GM23338 (cell line): Measurements from ENCODE around the gene DEFB127. TPM values are rescaled to one million over a fixed set of nuclear protein-coding genes. Genes with fewer than 3 reads are reported as not detected.

Experiments used
- CREB1 ChIP-seq: fragments of 250-450 bp; sonication (Bioruptor Pico); IDR thresholded peaks from 2 replicates; pipeline ENCODE4 v1.5.0; 2020; ENCODE audit warnings: low read depth, mild to moderate bottlenecking, moderate library complexity
- EZH2 ChIP-seq: fragments of 200-600 bp; sonication (generic); IDR thresholded peaks from one replicate; pipeline ENCODE4 v1.8.0; 2017; ENCODE audit warnings: antibody characterized with exemption, mild to moderate bottlenecking, low read depth; ENCODE audit not compliant: unreplicated experiment
- EZH2phosphoT487 ChIP-seq: fragments of 200-600 bp; sonication (generic); IDR thresholded peaks from one replicate; pipeline ENCODE4 v1.8.1; 2018; ENCODE audit warnings: antibody characterized with exemption; ENCODE audit not compliant: unreplicated experiment
- JUNB ChIP-seq: IDR thresholded peaks from one replicate; pipeline ENCODE4 v1.6.1; 2016; ENCODE audit warnings: antibody characterized with exemption; ENCODE audit not compliant: unreplicated experiment
- ZNF331 ChIP-seq: fragments of 250-450 bp; sonication (Bioruptor Pico); IDR thresholded peaks from 2 replicates; pipeline ENCODE4 v1.5.0; 2020; ENCODE audit warnings: low read depth, mild to moderate bottlenecking, moderate library complexity
- polyA plus RNA-seq: library from polyadenylated mRNA; unstranded; fragments of >200 nt; fragmentation: Nextera tagmentation; extraction: Ambion mirVana; gene quantifications from 2 replicates; pipeline ENCODE4 v1.2.1, GENCODE V29; 2016
- total RNA-seq: library from RNA; depleted of rRNA; stranded (reverse); fragments of >200 nt; shearing (Covaris generic); gene quantifications from 2 replicates; pipeline ENCODE4 v1.2.3, GENCODE V29; 2014
- TF ChIP-seq, protein P1 (sequence below): fragments of 250-450 bp; sonication (Bioruptor Pico); IDR thresholded peaks from 2 replicates; pipeline ENCODE4 v1.5.0; 2020; ENCODE audit warnings: mild to moderate bottlenecking, moderate library complexity
- TF ChIP-seq, protein P2 (sequence below): IDR thresholded peaks from one replicate; pipeline ENCODE4 v1.6.1; 2018; ENCODE audit warnings: antibody characterized with exemption; ENCODE audit not compliant: unreplicated experiment

Gene DEFB127
- total and polyA plus RNA-seq, 2 experiments from 2014 or later = not detected

GRCh38 chr20:142290-142689 lies 15.0 kb upstream of the DEFB127 start, which contains the start of gene DEFB126 (continued):
- TF ChIP-seq, protein P1, sequence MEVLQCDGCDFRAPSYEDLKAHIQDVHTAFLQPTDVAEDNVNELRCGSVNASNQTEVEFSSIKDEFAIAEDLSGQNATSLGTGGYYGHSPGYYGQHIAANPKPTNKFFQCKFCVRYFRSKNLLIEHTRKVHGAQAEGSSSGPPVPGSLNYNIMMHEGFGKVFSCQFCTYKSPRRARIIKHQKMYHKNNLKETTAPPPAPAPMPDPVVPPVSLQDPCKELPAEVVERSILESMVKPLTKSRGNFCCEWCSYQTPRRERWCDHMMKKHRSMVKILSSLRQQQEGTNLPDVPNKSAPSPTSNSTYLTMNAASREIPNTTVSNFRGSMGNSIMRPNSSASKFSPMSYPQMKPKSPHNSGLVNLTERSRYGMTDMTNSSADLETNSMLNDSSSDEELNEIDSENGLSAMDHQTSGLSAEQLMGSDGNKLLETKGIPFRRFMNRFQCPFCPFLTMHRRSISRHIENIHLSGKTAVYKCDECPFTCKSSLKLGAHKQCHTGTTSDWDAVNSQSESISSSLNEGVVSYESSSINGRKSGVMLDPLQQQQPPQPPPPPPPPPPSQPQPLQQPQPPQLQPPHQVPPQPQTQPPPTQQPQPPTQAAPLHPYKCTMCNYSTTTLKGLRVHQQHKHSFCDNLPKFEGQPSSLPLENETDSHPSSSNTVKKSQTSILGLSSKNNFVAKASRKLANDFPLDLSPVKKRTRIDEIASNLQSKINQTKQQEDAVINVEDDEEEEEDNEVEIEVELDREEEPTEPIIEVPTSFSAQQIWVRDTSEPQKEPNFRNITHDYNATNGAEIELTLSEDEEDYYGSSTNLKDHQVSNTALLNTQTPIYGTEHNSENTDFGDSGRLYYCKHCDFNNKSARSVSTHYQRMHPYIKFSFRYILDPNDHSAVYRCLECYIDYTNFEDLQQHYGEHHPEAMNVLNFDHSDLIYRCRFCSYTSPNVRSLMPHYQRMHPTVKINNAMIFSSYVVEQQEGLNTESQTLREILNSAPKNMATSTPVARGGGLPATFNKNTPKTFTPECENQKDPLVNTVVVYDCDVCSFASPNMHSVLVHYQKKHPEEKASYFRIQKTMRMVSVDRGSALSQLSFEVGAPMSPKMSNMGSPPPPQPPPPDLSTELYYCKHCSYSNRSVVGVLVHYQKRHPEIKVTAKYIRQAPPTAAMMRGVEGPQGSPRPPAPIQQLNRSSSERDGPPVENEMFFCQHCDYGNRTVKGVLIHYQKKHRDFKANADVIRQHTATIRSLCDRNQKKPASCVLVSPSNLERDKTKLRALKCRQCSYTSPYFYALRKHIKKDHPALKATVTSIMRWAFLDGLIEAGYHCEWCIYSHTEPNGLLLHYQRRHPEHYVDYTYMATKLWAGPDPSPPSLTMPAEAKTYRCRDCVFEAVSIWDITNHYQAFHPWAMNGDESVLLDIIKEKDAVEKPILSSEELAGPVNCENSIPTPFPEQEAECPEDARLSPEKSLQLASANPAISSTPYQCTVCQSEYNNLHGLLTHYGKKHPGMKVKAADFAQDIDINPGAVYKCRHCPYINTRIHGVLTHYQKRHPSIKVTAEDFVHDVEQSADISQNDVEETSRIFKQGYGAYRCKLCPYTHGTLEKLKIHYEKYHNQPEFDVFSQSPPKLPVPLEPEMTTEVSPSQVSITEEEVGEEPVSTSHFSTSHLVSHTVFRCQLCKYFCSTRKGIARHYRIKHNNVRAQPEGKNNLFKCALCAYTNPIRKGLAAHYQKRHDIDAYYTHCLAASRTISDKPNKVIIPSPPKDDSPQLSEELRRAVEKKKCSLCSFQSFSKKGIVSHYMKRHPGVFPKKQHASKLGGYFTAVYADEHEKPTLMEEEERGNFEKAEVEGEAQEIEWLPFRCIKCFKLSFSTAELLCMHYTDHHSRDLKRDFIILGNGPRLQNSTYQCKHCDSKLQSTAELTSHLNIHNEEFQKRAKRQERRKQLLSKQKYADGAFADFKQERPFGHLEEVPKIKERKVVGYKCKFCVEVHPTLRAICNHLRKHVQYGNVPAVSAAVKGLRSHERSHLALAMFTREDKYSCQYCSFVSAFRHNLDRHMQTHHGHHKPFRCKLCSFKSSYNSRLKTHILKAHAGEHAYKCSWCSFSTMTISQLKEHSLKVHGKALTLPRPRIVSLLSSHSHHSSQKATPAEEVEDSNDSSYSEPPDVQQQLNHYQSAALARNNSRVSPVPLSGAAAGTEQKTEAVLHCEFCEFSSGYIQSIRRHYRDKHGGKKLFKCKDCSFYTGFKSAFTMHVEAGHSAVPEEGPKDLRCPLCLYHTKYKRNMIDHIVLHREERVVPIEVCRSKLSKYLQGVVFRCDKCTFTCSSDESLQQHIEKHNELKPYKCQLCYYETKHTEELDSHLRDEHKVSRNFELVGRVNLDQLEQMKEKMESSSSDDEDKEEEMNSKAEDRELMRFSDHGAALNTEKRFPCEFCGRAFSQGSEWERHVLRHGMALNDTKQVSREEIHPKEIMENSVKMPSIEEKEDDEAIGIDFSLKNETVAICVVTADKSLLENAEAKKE (CRISPR knock-in tag) = no peak
- no peak for TF ChIP-seq CREB1
- no peak for TF ChIP-seq EZH2
- no peak for TF ChIP-seq EZH2phosphoT487
- no peak for TF ChIP-seq ZNF331
- TF ChIP-seq JUNB = no peak
- TF ChIP-seq, protein P2, sequence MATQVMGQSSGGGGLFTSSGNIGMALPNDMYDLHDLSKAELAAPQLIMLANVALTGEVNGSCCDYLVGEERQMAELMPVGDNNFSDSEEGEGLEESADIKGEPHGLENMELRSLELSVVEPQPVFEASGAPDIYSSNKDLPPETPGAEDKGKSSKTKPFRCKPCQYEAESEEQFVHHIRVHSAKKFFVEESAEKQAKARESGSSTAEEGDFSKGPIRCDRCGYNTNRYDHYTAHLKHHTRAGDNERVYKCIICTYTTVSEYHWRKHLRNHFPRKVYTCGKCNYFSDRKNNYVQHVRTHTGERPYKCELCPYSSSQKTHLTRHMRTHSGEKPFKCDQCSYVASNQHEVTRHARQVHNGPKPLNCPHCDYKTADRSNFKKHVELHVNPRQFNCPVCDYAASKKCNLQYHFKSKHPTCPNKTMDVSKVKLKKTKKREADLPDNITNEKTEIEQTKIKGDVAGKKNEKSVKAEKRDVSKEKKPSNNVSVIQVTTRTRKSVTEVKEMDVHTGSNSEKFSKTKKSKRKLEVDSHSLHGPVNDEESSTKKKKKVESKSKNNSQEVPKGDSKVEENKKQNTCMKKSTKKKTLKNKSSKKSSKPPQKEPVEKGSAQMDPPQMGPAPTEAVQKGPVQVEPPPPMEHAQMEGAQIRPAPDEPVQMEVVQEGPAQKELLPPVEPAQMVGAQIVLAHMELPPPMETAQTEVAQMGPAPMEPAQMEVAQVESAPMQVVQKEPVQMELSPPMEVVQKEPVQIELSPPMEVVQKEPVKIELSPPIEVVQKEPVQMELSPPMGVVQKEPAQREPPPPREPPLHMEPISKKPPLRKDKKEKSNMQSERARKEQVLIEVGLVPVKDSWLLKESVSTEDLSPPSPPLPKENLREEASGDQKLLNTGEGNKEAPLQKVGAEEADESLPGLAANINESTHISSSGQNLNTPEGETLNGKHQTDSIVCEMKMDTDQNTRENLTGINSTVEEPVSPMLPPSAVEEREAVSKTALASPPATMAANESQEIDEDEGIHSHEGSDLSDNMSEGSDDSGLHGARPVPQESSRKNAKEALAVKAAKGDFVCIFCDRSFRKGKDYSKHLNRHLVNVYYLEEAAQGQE = no peak
